H1 (cell line): ENCODE data around the gene CMTR1. TPM values are rescaled to one million over a fixed set of nuclear protein-coding genes. Genes with fewer than 3 reads are reported as not detected.

ENCODE experiments used
- CTCF ChIA-PET: fragments of 300-600 bp; sonication (Branson Sonifier 250); formaldehyde crosslinking; loops from one replicate; lab custom pipeline; 2021; ENCODE audit not compliant: partially characterized antibody; lab: Charles Lee
- POLR2A ChIA-PET: fragments of 300-600 bp; sonication (Branson Sonifier 250); formaldehyde crosslinking; loops from one replicate; lab custom pipeline; 2021; ENCODE audit warnings: inconsistent platforms; ENCODE audit not compliant: partially characterized antibody; lab: Charles Lee
- DNase-seq, 2 experiments: peaks; one replicate each; pipeline versions ENCODE4 v3.0.0 to v3.0.0-alpha.2; 2010 to 2022; ENCODE audit warnings: low spot score in 2 of 2, low read depth in 1 of 2, mixed read lengths in 1 of 2
- FAIRE-seq: peaks from 2 replicates; lab custom pipeline; 2011; peaks lifted over from hg19 to GRCh38; lab: Jason Lieb, UNC
- H2AFZ ChIP-seq: 2 replicates; pipeline ENCODE4 v1.8.1; 2012; ENCODE audit warnings: low read length, inconsistent platforms
- H2AK5ac ChIP-seq: 2 replicates; pipeline ENCODE4 v1.6.1; 2013; ENCODE audit warnings: low read depth, low read length
- H2BK120ac ChIP-seq: replicated peaks from 2 replicates; pipeline ENCODE3; 2013; ENCODE audit warnings: low read depth, low read length, inconsistent platforms
- H2BK12ac ChIP-seq: 2 replicates; pipeline ENCODE4 v1.6.1; 2013; ENCODE audit warnings: low read depth, low read length
- H2BK15ac ChIP-seq: 2 replicates; pipeline ENCODE4 v1.6.1; 2013; ENCODE audit warnings: low read length
- H2BK20ac ChIP-seq: 2 replicates; pipeline ENCODE4 v1.6.1; 2013; ENCODE audit warnings: low read length
- H2BK5ac ChIP-seq: 2 replicates; pipeline ENCODE4 v1.6.1; 2013; ENCODE audit warnings: low read depth, low read length
- H3K14ac ChIP-seq: 2 replicates; pipeline ENCODE4 v1.6.1; 2013; ENCODE audit warnings: inconsistent platforms; ENCODE audit not compliant: insufficient read length
- H3K18ac ChIP-seq: 2 replicates; pipeline ENCODE4 v1.6.1; 2013; ENCODE audit warnings: low read length; ENCODE audit errors: extremely low read depth
- H3K23ac ChIP-seq: 2 replicates; pipeline ENCODE4 v1.6.1; 2013; ENCODE audit warnings: inconsistent platforms; ENCODE audit not compliant: insufficient read length
- H3K23me2 ChIP-seq: 2 replicates; pipeline ENCODE4 v1.6.1; 2013; ENCODE audit warnings: low read depth, low read length
- H3K27ac ChIP-seq: 2 replicates; pipeline ENCODE4 v1.6.1; 2011; ENCODE audit warnings: low read depth, low read length, inconsistent platforms
- H3K27me3 ChIP-seq, 4 experiments: replicated peaks in 1 of 4; 1 replicate in 1 of 4; 2 replicates in 3 of 4; pipeline versions ENCODE4 v1.6.1 to v1.8.1; 2011 to 2013; ENCODE audit warnings: low read length in 3 of 4, mild to moderate bottlenecking in 3 of 4, inconsistent platforms in 2 of 4, mixed read lengths in 2 of 4, moderate library complexity in 1 of 4; ENCODE audit not compliant: control insufficient read depth in 3 of 4, insufficient read depth in 3 of 4; ENCODE audit errors: extremely low read depth in 1 of 4
- H3K36me3 ChIP-seq, 4 experiments: 2 replicates each; pipeline versions ENCODE4 v1.6.1 to v1.8.1; 2011 to 2013; ENCODE audit warnings: mild to moderate bottlenecking in 4 of 4, low read length in 3 of 4, moderate library complexity in 2 of 4, control low read depth in 1 of 4, inconsistent platforms in 1 of 4; ENCODE audit not compliant: insufficient read depth in 4 of 4, control insufficient read depth in 2 of 4
- H3K4ac ChIP-seq: replicated peaks from 2 replicates; pipeline ENCODE3; 2013; ENCODE audit warnings: low read length, low read depth, mixed read lengths, inconsistent platforms; ENCODE audit not compliant: insufficient read length
- H3K4me1 ChIP-seq, 4 experiments: replicated peaks in 1 of 4; 1 replicate in 1 of 4; 2 replicates in 3 of 4; pipeline versions ENCODE4 v1.6.1 to v1.8.1; 2011 to 2013; ENCODE audit warnings: low read length in 3 of 4, inconsistent platforms in 2 of 4, mixed read lengths in 1 of 4; ENCODE audit not compliant: insufficient read depth in 4 of 4, control insufficient read depth in 3 of 4
- H3K4me2 ChIP-seq, 2 experiments: 2 replicates each; pipeline versions ENCODE4 v1.6.1 to v1.8.1; 2011 to 2013; ENCODE audit warnings: low read depth in 2 of 2, low read length in 2 of 2, control low read depth in 1 of 2, inconsistent platforms in 1 of 2, mild to moderate bottlenecking in 1 of 2; ENCODE audit not compliant: insufficient read depth in 1 of 2
- H3K4me3 ChIP-seq, 4 experiments: fragments of 200-600, 300-600 bp in 1 of 4; sonication (generic), shearing (Covaris generic), sonication (Bioruptor Twin) in 1 of 4; 2 replicates each; pipeline versions ENCODE4 v1.5.1 to v1.8.1; 2011 to 2016; ENCODE audit warnings: low read length in 4 of 4, low read depth in 3 of 4, control low read depth in 2 of 4, inconsistent platforms in 2 of 4, mild to moderate bottlenecking in 2 of 4, mixed read lengths in 1 of 4, moderate library complexity in 1 of 4; ENCODE audit not compliant: insufficient read depth in 2 of 4; ENCODE audit errors: extremely low read depth in 1 of 4
- H3K56ac ChIP-seq: replicated peaks from 2 replicates; pipeline ENCODE3; 2013; ENCODE audit warnings: low read depth, mild to moderate bottlenecking, mixed read lengths, low read length, inconsistent platforms; ENCODE audit not compliant: insufficient read length
- H3K79me1 ChIP-seq: 2 replicates; pipeline ENCODE4 v1.6.1; 2013; ENCODE audit warnings: low read depth, low read length, control low read depth
- H3K79me2 ChIP-seq, 2 experiments: 2 replicates each; pipeline versions ENCODE4 v1.6.1 to v1.8.1; 2012 to 2013; ENCODE audit warnings: low read length in 2 of 2, mild to moderate bottlenecking in 2 of 2, inconsistent platforms in 1 of 2; ENCODE audit not compliant: insufficient read depth in 2 of 2, control insufficient read depth in 1 of 2
- H3K9ac ChIP-seq, 4 experiments: replicated peaks in 1 of 4; 1 replicate in 1 of 4; 2 replicates in 3 of 4; pipeline versions ENCODE4 v1.6.1 to v1.8.1; 2011 to 2013; ENCODE audit warnings: low read depth in 3 of 4, low read length in 3 of 4, control low read depth in 2 of 4, mild to moderate bottlenecking in 2 of 4, moderate library complexity in 2 of 4, inconsistent platforms in 1 of 4; ENCODE audit errors: extremely low read depth in 1 of 4
- H3K9me3 ChIP-seq, 2 experiments: 2 replicates each; pipeline versions ENCODE4 v1.6.1 to v1.8.1; 2012 to 2013; ENCODE audit warnings: mild to moderate bottlenecking in 2 of 2, moderate library complexity in 2 of 2, control low read depth in 1 of 2, inconsistent platforms in 1 of 2, low read depth in 1 of 2, low read length in 1 of 2, mixed read lengths in 1 of 2; ENCODE audit not compliant: insufficient read depth in 2 of 2
- H4K20me1 ChIP-seq, 2 experiments: replicated peaks in 1 of 2; 2 replicates each; pipeline versions ENCODE3 to v1.8.1; 2011 to 2013; ENCODE audit warnings: inconsistent platforms in 2 of 2, low read length in 2 of 2, mild to moderate bottlenecking in 1 of 2; ENCODE audit not compliant: insufficient read depth in 2 of 2, control insufficient read depth in 1 of 2
- H4K5ac ChIP-seq: 2 replicates; pipeline ENCODE4 v1.6.1; 2013; ENCODE audit warnings: low read length, low read depth, mixed read lengths, inconsistent platforms; ENCODE audit not compliant: insufficient read length
- H4K8ac ChIP-seq: 2 replicates; pipeline ENCODE4 v1.8.0; 2013; ENCODE audit warnings: mild to moderate bottlenecking, moderate library complexity, low read length, inconsistent platforms; ENCODE audit not compliant: insufficient read depth; ENCODE audit errors: extremely low read depth
- H4K91ac ChIP-seq: replicated peaks from 2 replicates; pipeline ENCODE3; 2013; ENCODE audit warnings: low read length, mixed read lengths, inconsistent platforms; ENCODE audit not compliant: insufficient read length
- HDAC6 ChIP-seq: IDR thresholded peaks from one replicate; pipeline ENCODE4 v1.7.1; 2012; ENCODE audit warnings: low read depth, mild to moderate bottlenecking, inconsistent platforms, low read length, moderate library complexity
- SIN3A ChIP-seq, 2 experiments: IDR thresholded peaks in 1 of 2; conservative IDR thresholded peaks in 1 of 2; 2 replicates each; pipeline ENCODE4 v1.6.1; 2011 to 2012; ENCODE audit warnings: low read length in 2 of 2, improper control_type of control experiment in 1 of 2, low read depth in 1 of 2, mild to moderate bottlenecking in 1 of 2
- WGBS, 2 experiments: shearing (Covaris generic) in 1 of 2; methylation state at CpG; one replicate each; pipeline versions ENCODE4 v1.1.6 to v1.1.7; 2013 to 2015; ENCODE audit warnings: low lambda C conversion rate in 2 of 2, mixed read lengths in 2 of 2, inconsistent platforms in 1 of 2, low coverage in 1 of 2, missing lambda C conversion rate in 1 of 2; ENCODE audit not compliant: insufficient replicate concordance in 2 of 2, insufficient coverage in 1 of 2, insufficient read length in 1 of 2; ENCODE audit errors: extremely low coverage in 1 of 2, missing lambda C conversion rate in 1 of 2; 5-methylcytosine and 5-hydroxymethylcytosine counted together
- polyA plus RNA-seq, 7 experiments: library from polyadenylated mRNA; depleted of rRNA in 3 of 7; stranded (reverse) in 5 of 7; unstranded in 2 of 7; fragments of >200 nt in 5 of 7; fragments of 200-250 nt in 2 of 7; gene quantifications; 1 replicate in 5 of 7; 2 replicates in 1 of 7; 4 replicates in 1 of 7; pipeline versions ENCODE4 v1.2.1 to v1.2.3, GENCODE V29; 2011 to 2013; ENCODE audit warnings: missing spikeins in 2 of 7, mixed read lengths in 2 of 7
- total RNA-seq: library from RNA; stranded (reverse); fragmentation: NEBNext Ultra II Directional; extraction: Animal tissue kit (Norgen Biotek cat#: 25700); gene quantifications from 2 replicates; pipeline ENCODE4 v1.2.1, GENCODE V29; 2021

CMTR1 gene
- total and polyA plus RNA-seq, 2 of the 8 experiments (the other 6 are each of a cell fraction or from before 2014, with no cell fraction given) = 15.2 to 33.1 TPM

DNA sequence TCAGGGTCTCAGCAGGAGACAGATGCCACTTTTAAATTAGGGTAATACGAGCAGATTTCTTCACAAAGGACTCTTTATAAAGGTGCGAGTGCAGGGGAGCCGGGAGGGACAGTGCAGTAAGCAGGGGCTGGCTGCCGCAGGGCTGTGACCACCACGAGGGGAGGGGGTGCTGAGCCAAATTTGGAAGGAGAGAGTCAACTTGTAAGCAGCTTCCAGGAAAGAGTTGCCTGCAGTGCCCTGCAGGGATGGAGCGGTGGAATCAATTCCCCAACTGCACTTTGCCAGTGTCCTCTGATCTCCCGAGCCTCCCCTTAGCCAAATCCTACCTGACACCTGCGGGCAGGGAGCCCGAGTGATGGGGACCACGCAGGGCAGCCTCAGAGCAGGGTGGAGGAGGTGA lies 80.6 kb downstream of the CMTR1 start:
- H4K5ac ChIP-seq = no peak overlapping the region
- H3K18ac ChIP-seq = peak overlapping the region; percentile 22
- POLR2A ChIA-PET = interaction anchor here (1.4 to 2.7 kb wide), 4 partner anchors 22 to 32 kb away, joined by 3 to 10 read pairs (median 6); no protein-coding TSS in a partner anchor
- peak overlapping the region; percentile 68 to 73 for H3K4me2 ChIP-seq
- H2BK15ac ChIP-seq = no peak overlapping the region
- H3K4me3 ChIP-seq = peak overlapping the region in 3 of 4 experiments; percentile 4 to 49 (median 10); a peak in 4 of 8 replicates
- H3K4me1 ChIP-seq = peaks cover 2 to 48% (median 39%) of the 10 kb centered on the region in 4 experiments
- no peaks in the 10 kb centered on the region for H3K9me3 ChIP-seq
- 0 out of 2 replicates have a peak overlapping the region, but pooled peaks have one; percentile 90 for H2AFZ ChIP-seq
- no peak overlapping the region for H2BK20ac ChIP-seq
- no peak overlapping the region for H2AK5ac ChIP-seq
- 36% methylated on average over 10 of the region's 10 CpGs; no CpG with 5 or more reads in 1 of the 2 experiments for WGBS, 2 experiments
- no peak overlapping the region for H3K56ac ChIP-seq
- H3K36me3 ChIP-seq = no peaks in the 10 kb centered on the region
- CTCF ChIA-PET = interaction anchor here (1.0 to 2.8 kb wide), 6 partner anchors 11 to 52 kb away, joined by 3 to 14 read pairs (median 6); no protein-coding TSS in a partner anchor
- no peak overlapping the region for H2BK120ac ChIP-seq
- no peak overlapping the region for H3K9ac ChIP-seq
- peaks cover 5% of the 10 kb centered on the region for H3K23me2 ChIP-seq
- peaks cover 0 to 29% (median 21%) of the 10 kb centered on the region in 4 experiments; a peak in 6 of 7 replicates for H3K27me3 ChIP-seq
- no peak overlapping the region for H2BK5ac ChIP-seq
- no peaks in the 10 kb centered on the region for H4K20me1 ChIP-seq
- H3K79me1 ChIP-seq = no peaks in the 10 kb centered on the region
- FAIRE-seq = no peak
- no peaks in the 10 kb centered on the region for H3K79me2 ChIP-seq
- H3K23ac ChIP-seq = no peak overlapping the region
- H3K14ac ChIP-seq = no peak overlapping the region
- no peak overlapping the region for H4K8ac ChIP-seq
- TF ChIP-seq HDAC6 (no peak), SIN3A (conservative IDR thresholded peaks at IDR 0.05 in 1 of 2, IDR thresholded peaks at IDR 0.05 in 1 of 2; ENCODE audit: low read depth in 1 of 2, low read length in 2 of 2) (0 out of 4 replicates have a peak, but pooled peaks of 1 of the 2 experiments have one; percentile 21)
- H2BK12ac ChIP-seq = peak overlapping the region; percentile 94; the same call in 1 of the 2 replicates
- no peak overlapping the region for H3K27ac ChIP-seq
- peak overlapping the region; percentile 63 for H4K91ac ChIP-seq
- H3K4ac ChIP-seq = no peak overlapping the region
- no peak for DNase-seq
